Lower leg skin (tissue), 4 donors: Measurements from ENCODE around the gene SERINC2. TPM values are rescaled to one million over a fixed set of nuclear protein-coding genes. Genes with fewer than 3 reads are reported as not detected.
"Not testable (repeated sequence)": the region's sequence is repeated elsewhere in the genome, so short reads cannot be mapped to it uniquely, and the experiment has no call there.

Experiments used
- DNase-seq, 2 donors: peaks; one replicate each; pipeline ENCODE4 v3.0.0-alpha.2; 2019; ENCODE audit warnings: low spot score in 2 of 2
- H3K4me3 ChIP-seq: fragments of 200-600 bp; sonication (generic); 2 replicates; pipeline ENCODE4 v1.5.1; 2017; ENCODE audit warnings: mild to moderate bottlenecking, low read depth; ENCODE audit not compliant: poor library complexity, severe bottlenecking
- CTCF ChIP-seq, 3 donors: fragments of 450-650 bp; IDR thresholded peaks; one replicate each; pipeline ENCODE4 v1.5.1; 2016; ENCODE audit warnings: antibody characterized with exemption in 3 of 3, mild to moderate bottlenecking in 3 of 3, moderate library complexity in 2 of 3
- POLR2A ChIP-seq, 2 donors: fragments of 450-650 bp; IDR thresholded peaks; one replicate each; pipeline ENCODE4 v1.6.1; 2016 to 2017; ENCODE audit warnings: antibody characterized with exemption in 2 of 2, mild to moderate bottlenecking in 1 of 2, moderate library complexity in 1 of 2
- WGBS, 2 donors: methylation state at CpG; one replicate each; pipeline ENCODE4 v1.1.5; 2018; 5-methylcytosine and 5-hydroxymethylcytosine counted together
- intact Hi-C: fragments of 100-400 bp; cut with DNase I; formaldehyde crosslinking; loops from one replicate; pipeline ENCODE4 v1.15.0; 2023; ENCODE audit warnings: low total_unique reads
- total RNA-seq, 4 donors: library from RNA; depleted of rRNA; stranded (reverse); fragments of >200 nt; gene quantifications; one replicate each; pipeline ENCODE4 v1.1.0, GENCODE V29; 2016

Gene SERINC2
- total RNA-seq, 4 donors from 2014 or later, result 51.4 to 85.4 (median 60.6) TPM

GRCh38 chr1:31380181-31380580 lies 32.8 kb upstream of the SERINC2 start:
- 43 to 52% methylated on average over 3 of the region's 3 CpGs for WGBS, 2 donors
- no peak for DNase-seq
- intact Hi-C loops, result no loop called here
- H3K4me3 ChIP-seq, result no peak overlapping the region
- TF ChIP-seq POLR2A (IDR thresholded peaks at IDR 0.05) (no peak), CTCF (IDR thresholded peaks at IDR 0.05) (no peak)

GRCh38 chr1:31381394-31382294 lies 31.4 kb upstream of the SERINC2 start:
- no peak overlapping the region for H3K4me3 ChIP-seq
- no peak for DNase-seq
- no peak for TF ChIP-seq POLR2A (IDR thresholded peaks at IDR 0.05)
- TF ChIP-seq CTCF (IDR thresholded peaks at IDR 0.05), result no peak
- WGBS, 2 donors, result 74 to 79% methylated on average over 6 of the region's 6 CpGs
- intact Hi-C loops, result no loop called here

GRCh38 chr1:31382379-31382989 lies 30.5 kb upstream of the SERINC2 start:
- 87 to 91% methylated on average over 3 of the region's 3 CpGs for WGBS, 2 donors
- no peak for TF ChIP-seq CTCF (IDR thresholded peaks at IDR 0.05)
- no peak for TF ChIP-seq POLR2A (IDR thresholded peaks at IDR 0.05)
- intact Hi-C loops, result no loop called here
- DNase-seq, result no peak
- H3K4me3 ChIP-seq, result no peak overlapping the region

- H3K4me3 ChIP-seq, result no peak overlapping the region
- DNase-seq, result no peak
- intact Hi-C loops, result no loop called here
- TF ChIP-seq POLR2A (IDR thresholded peaks at IDR 0.05), result no peak
- TF ChIP-seq CTCF (IDR thresholded peaks at IDR 0.05), result no peak
- 60 to 76% methylated on average over 1 of the region's 1 CpG for WGBS, 2 donors
These were observed 29.0 kb upstream of the SERINC2 start for GRCh38 chr1:31383967-31384366.

GRCh38 chr1:31386576-31387243 lies 26.3 kb upstream of the SERINC2 start:
- WGBS, 2 donors, result 56 to 64% methylated on average over 8 of the region's 8 CpGs
- H3K4me3 ChIP-seq, intact Hi-C loops, DNase-seq: not testable (repeated sequence)

- 32 to 50% methylated on average over 10 of the region's 10 CpGs for WGBS, 2 donors
- intact Hi-C loops, result no loop called here
- TF ChIP-seq CTCF (IDR thresholded peaks at IDR 0.05) (no peak), POLR2A (IDR thresholded peaks at IDR 0.05) (no peak)
- H3K4me3 ChIP-seq, result no peak overlapping the region
- DNase-seq, result no peak
These were observed 25.4 kb upstream of the SERINC2 start for GRCh38 chr1:31387612-31388011.
